HG03432 (cell line): ENCODE measurements around the gene GNPDA2.

ENCODE experiments used
- ATAC-seq: cut with Tn5 transposase; IDR thresholded peaks from one replicate; pipeline ENCODE4 v1.9.1; 2021; ENCODE audit warnings: mild to moderate bottlenecking, moderate library complexity; ENCODE audit not compliant: unreplicated experiment

Gene GNPDA2

DNA sequence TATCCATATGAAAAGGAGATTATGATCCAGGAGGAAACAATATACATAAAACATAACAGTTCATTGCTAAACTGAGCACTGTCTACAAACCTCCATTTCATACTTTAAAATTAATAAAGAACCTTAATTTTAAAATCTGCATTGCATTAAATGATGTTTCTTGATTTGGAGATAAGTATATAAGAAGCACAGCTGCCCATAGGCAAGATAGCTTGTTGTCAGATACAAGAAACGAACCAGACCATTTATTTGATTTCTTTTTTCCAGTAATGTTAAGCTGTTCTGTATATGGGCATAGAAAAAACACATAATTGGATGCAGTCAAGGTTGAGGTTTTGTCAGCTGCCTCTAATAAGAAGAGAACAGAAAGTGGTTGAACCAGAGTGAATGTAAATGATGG lies 41.7 kb downstream of the GNPDA2 start:
- ATAC-seq: no peak

- ATAC-seq: peak; percentile 2
These were observed 47.3 kb downstream of the GNPDA2 start for GRCh38 chr4:44679060-44679459.

DNA sequence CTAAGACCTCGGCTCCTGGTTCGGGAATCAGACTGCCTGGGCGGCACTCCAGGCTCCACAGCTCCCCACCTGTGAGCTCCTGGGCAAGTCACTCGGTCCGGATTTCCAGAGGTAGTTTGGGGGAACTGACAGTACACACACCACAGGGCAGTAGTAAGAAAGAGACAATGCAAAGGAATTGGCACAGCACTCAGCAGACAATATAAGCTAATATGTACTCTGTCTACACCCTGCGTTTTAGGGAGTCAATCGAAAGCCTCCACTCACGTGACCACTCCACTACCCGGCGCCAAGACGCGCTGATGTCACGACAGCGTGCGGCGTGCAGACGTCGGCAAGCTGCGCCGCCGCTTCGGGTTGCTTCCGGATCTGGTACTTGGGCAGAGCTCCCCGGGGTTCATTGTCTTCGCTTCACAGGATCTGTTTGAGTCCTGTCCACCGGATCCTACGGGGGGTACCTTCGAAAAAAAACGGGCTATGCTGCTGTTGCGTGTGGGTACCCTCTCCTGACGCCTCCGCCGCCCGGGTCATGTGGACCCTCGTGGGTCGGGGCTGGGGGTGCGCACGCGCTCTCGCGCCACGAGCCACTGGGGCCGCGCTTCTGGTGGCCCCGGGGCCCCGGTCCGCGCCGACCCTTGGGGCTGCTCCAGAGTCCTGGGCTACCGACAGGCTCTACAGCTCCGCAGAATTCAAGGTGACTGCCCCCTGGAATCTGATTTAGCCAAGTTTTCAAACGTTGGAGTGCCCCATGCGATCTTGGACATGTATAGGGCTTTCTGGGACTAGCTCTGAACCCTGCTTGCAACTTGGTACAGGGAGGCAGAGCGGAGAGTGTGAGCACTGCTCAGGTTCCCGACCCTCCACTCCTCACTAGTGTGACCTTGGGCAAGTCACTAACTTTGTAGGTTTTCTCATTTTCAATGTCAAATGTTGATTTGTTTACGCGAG lies 48.0 kb downstream of the GNPDA2 start, which contains the start of gene GUF1:
TSS of gene GUF1 (plus strand) at position 327 of the 948 bp plus-strand sequence. CDS start at position 530, 203 bp downstream.
- peak; percentile 97 for ATAC-seq

GRCh38 chr4:44675366-44675765 lies 51.0 kb downstream of the GNPDA2 start:
- no peak for ATAC-seq

DNA sequence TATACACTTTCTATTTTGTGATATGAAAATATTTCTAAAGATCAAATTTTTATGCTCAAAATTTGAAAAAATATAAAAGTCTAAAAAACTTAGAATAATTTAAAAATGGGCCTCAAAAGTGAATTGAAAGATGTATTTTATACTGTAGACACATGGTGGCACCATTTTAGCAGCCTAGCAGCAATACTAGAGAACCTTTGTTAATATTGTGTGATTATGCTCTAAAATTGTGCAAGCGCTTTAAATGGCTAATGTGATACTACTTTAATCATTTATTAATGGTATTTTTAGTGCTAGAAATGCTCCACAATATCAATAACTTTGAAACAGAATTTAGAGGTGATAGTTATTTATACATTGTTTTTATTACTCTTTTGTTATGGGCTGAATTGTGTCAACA lies 51.9 kb downstream of the GNPDA2 start:
- ATAC-seq: no peak

- ATAC-seq: no peak
These were observed 54.7 kb downstream of the GNPDA2 start for GRCh38 chr4:44671636-44672035.

DNA sequence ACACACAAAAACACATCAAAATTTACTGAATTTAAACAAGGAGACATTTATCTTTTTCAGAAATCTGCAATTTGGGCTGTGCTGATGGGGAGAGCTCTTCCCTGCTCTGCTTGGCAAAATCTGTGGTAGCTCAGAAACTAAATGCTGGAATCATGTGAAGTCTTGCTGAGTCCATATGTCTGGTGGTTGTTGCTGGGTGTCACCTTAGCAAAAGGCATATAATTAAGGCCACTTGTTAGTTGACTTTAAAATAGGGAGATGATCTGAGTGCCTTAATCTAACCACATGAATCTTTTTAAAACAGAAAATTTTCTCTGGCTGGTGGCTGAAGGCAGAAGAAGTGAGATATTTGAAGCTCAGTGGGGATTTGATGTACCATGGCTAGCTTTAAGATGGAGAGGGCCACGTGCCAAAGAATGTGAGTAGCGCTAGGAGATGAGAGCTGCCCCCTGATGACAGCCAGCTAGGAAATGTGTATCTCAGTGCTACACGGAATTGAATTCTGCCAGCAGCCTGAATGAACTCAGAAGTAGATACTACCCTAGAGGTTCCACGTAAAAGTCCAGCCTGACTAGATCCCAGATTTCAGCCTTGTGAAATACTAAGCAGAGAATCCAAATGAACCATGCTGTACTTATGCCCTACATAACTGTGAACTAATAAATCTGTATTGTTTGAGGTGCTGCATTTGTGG lies 55.7 kb downstream of the GNPDA2 start:
- ATAC-seq: no peak

DNA sequence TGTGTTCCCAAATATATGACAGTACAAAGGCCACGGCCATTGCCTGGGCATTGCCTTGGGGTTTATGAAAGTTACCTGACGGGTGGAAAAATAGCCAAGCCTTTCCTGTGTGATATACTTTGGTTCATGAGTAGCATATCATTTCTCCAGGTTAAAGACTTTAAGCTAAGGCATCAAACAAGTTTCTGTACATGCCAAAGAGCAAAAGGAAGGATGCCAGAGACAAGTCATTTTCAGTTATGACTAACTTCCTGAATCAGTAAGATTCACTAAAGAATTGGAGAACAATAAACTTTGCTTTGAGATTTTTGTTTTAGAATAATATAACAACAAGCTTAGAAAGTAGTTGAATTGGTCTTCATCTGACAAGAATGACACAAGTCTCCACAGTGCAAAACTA lies 57.8 kb downstream of the GNPDA2 start:
- no peak for ATAC-seq

DNA sequence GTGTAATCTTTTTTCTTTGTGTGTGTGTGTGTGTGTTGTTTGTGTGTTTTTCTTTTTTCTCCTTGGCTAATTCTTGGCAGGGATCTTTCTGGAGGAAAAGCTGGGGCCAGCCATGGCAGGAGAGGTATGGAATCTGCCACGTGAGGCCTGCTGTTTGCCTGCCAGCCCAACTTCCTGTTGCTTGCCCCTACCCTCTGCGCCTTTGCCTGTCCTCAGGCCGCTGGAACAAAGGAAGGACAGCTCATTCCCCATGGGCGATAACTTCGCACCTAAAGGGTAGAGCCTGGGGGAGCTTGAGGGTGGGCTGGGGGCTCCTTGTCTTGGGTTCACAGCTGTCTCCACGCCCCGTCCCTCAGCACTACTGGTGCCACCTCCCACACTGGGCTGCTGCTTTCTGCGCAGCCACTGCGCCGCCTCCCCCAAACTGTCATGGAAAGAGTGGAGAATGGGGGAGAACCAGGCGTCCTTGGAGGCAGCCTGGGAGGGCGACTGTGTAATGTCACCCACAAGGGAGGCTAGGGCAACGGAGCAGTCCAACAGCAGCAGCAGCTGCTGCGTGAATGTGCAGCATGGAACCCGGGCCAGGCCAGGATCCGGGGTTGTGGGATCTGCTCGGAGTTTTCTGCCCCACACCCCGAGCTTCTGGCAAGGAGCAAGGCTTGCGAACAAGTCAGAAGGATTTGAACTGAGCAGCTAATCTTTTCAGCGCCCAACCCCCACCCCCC lies 62.7 kb downstream of the GNPDA2 start:
- ATAC-seq: no peak

DNA sequence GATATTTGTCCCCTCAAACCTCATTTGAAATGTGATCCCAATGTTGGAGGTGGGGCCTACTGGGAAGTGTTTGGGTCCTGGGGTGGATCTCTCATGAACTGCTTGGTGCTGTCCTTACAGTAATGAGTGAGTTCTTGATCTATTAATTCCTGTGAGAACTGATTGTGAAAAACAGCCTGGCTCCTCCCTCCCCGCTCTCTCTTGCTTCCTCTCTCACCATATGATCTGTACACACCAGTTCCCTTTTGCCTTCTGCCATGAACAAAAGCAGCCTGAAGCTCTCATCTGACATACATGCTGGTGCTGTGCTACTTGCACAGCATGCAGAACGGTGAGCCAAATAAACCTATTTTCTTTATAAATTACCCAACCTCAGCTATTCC lies 63.7 kb downstream of the GNPDA2 start:
- peak; percentile 58 for ATAC-seq

DNA sequence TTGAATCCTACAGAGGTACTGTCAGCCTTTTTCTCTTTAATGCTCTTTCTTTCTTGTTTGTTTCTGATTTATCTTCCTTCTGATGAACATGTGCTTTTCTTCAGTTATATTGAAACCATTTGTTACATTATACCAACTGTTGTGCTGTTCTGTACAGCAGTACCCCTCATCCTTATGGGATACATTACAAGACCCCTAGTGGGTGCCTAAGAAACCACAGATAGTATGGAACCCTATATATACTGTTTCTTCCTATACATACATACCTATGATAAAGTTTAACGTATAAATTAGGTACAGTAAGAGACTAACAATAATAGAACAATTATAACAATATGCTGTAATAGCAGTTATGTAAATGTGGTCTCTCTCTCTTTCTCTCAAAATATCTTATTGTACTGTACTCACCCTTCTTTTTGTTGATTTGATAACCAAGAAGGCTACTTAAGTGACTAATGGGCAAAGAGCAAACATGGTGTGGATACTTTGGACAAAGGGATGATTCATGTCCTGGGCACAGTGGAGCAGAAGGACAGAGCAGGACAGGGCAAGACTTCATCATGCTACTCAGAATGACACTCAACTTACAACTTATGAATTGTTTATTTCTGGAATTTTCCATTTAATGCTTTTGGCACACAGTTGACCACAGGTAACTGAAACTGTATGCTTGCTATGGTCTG lies 64.3 kb downstream of the GNPDA2 start:
- ATAC-seq: no peak

GRCh38 chr4:44660396-44660795 lies 66.0 kb downstream of the GNPDA2 start:
- no peak for ATAC-seq

DNA sequence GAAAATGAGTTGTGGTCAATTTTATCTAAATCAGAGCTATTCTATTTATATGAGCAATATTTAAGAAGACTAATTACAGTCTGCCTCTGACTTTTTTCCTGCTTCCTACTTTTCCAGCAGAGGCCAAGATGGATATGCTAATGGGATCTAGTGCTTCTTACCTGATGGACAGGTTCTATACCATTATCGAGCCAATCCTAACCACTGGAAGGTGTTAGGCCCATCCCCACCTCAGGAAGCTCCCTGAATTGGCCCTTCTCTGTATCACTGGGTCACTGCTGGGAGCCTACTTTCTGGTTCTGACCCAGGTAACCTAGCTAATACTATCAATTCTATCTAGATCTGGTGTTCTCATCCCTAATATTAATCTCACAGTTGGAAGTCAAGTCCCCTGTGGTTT lies 74.4 kb downstream of the GNPDA2 start:
- no peak for ATAC-seq
